T follicular helper cell (primary cell): ENCODE results near the gene CCDC134.

Source experiments
- DNase-seq: peaks from one replicate; pipeline ENCODE4 v3.0.0-alpha.2; 2020; ENCODE audit warnings: low read depth
- total RNA-seq, 2 experiments: gene quantifications; one replicate each; lab custom pipeline; 2026; lab: John Stamatoyannopoulos, UW

Gene CCDC134
- total RNA-seq = 29.7 to 42.1 reads per million in 2 experiments

- DNase-seq = peak; percentile 82
These were observed at the start of gene CCDC134 for GRCh38 chr22:41800348-41801146. TSS of gene CCDC134 (plus strand) at chr22:41800679. CDS start at chr22:41808891, 8,212 bp downstream.

- DNase-seq = no peak
These were observed 48.2 kb upstream of the CCDC134 start for GRCh38 chr22:41752011-41752970.

- DNase-seq = no peak
These were observed 46.5 kb upstream of the CCDC134 start for GRCh38 chr22:41753984-41754383.

- no peak for DNase-seq
These were observed 43.0 kb upstream of the CCDC134 start for GRCh38 chr22:41757502-41757901.

- DNase-seq = no peak
These were observed 42.2 kb upstream of the CCDC134 start for GRCh38 chr22:41758231-41758630.

- DNase-seq = no peak
These were observed 37.3 kb upstream of the CCDC134 start for GRCh38 chr22:41762980-41763779.

GRCh38 chr22:41766476-41766875 is 34.0 kb upstream of the CCDC134 start:
- no peak for DNase-seq

GRCh38 chr22:41768430-41768829 is 32.0 kb upstream of the CCDC134 start:
- DNase-seq = no peak

GRCh38 chr22:41770715-41771468 is 29.6 kb upstream of the CCDC134 start:
- no peak for DNase-seq

GRCh38 chr22:41772198-41772597 is 28.3 kb upstream of the CCDC134 start:
- DNase-seq = no peak

- no peak for DNase-seq
These were observed 27.8 kb upstream of the CCDC134 start for GRCh38 chr22:41772645-41773044.

GRCh38 chr22:41775338-41775737 is 25.1 kb upstream of the CCDC134 start:
- DNase-seq = no peak

GRCh38 chr22:41775976-41776375 is 24.5 kb upstream of the CCDC134 start:
- no peak for DNase-seq

- DNase-seq = no peak
These were observed 24.1 kb upstream of the CCDC134 start for GRCh38 chr22:41776381-41776780.

- no peak for DNase-seq
These were observed 22.6 kb upstream of the CCDC134 start for GRCh38 chr22:41777749-41778425.

- no peak for DNase-seq
These were observed 20.5 kb upstream of the CCDC134 start for GRCh38 chr22:41779929-41780505.

- DNase-seq = peak; percentile 90
These were observed 19.6 kb upstream of the CCDC134 start for GRCh38 chr22:41780746-41781505.

- no peak for DNase-seq
These were observed 19.0 kb upstream of the CCDC134 start for GRCh38 chr22:41781507-41781906.

GRCh38 chr22:41782316-41782715 is 18.2 kb upstream of the CCDC134 start:
- no peak for DNase-seq
